PC-9 (cell line): ENCODE results near the gene ATP6V1A. TPM values are rescaled to one million over a fixed set of nuclear protein-coding genes. Genes with fewer than 3 reads are reported as not detected.
"Not testable (repeated sequence)": the region's sequence is repeated elsewhere in the genome, so short reads cannot be mapped to it uniquely, and the experiment has no call there.

ENCODE experiments used
- BruUV-seq: library from RNA; stranded (reverse); fragments of 400-500 nt; replicated peaks from 2 replicates; lab custom pipeline; 2021; lab: Mats Ljungman, UMichigan
- CTCF ChIA-PET: fragments of 300-600 bp; sonication (Branson Sonifier 250); formaldehyde crosslinking; loops from one replicate; lab custom pipeline; 2022; ENCODE audit warnings: antibody characterized with exemption; lab: Charles Lee
- POLR2A ChIA-PET: fragments of 300-600 bp; sonication (Branson Sonifier 250); formaldehyde crosslinking; loops from one replicate; lab custom pipeline; 2022; ENCODE audit warnings: antibody characterized with exemption; ENCODE audit not compliant: unreplicated experiment; lab: Charles Lee
- DNase-seq, 2 experiments: peaks; one replicate each; pipeline versions ENCODE4 v3.0.0 to v3.0.0-alpha.2; 2015 to 2022; ENCODE audit warnings: mixed read lengths in 1 of 2
- H2AFZ ChIP-seq: fragments of 200-600 bp; sonication (generic); 2 replicates; pipeline ENCODE4 v1.8.1; 2017; ENCODE audit warnings: antibody characterized with exemption
- H3F3A ChIP-seq: fragments of 200-600 bp; sonication (generic); 2 replicates; pipeline ENCODE4 v1.8.1; 2017; ENCODE audit warnings: antibody characterized with exemption, mild to moderate bottlenecking, low read depth; ENCODE audit not compliant: insufficient read depth
- H3K27ac ChIP-seq: fragments of 200-600 bp; sonication (generic); 2 replicates; pipeline ENCODE4 v1.6.1; 2016; ENCODE audit warnings: mixed run types
- H3K27me3 ChIP-seq: fragments of 200-600 bp; sonication (generic); 2 replicates; pipeline ENCODE4 v1.6.1; 2016; ENCODE audit warnings: low read depth, mixed run types; ENCODE audit not compliant: insufficient read depth
- H3K36me3 ChIP-seq: fragments of 200-600 bp; sonication (generic); 2 replicates; pipeline ENCODE4 v1.6.1; 2016; ENCODE audit warnings: low read depth, mixed run types
- H3K4me1 ChIP-seq: fragments of 200-600 bp; sonication (generic); replicated peaks from 2 replicates; pipeline ENCODE4 v1.6.1; 2016; ENCODE audit warnings: mixed run types; ENCODE audit not compliant: insufficient read depth
- H3K4me2 ChIP-seq: fragments of 200-600 bp; sonication (generic); 2 replicates; pipeline ENCODE4 v1.6.1; 2017; ENCODE audit warnings: mixed run types
- H3K4me3 ChIP-seq: fragments of 200-600 bp; sonication (generic); 2 replicates; pipeline ENCODE4 v1.6.1; 2016; ENCODE audit warnings: mixed run types
- H3K79me2 ChIP-seq: fragments of 200-600 bp; sonication (generic); 2 replicates; pipeline ENCODE4 v1.6.1; 2017; ENCODE audit warnings: low read depth, mixed run types
- H3K9me2 ChIP-seq: fragments of 200-600 bp; sonication (generic); 2 replicates; pipeline ENCODE4 v1.8.1; 2017; ENCODE audit warnings: mild to moderate bottlenecking; ENCODE audit not compliant: insufficient read depth
- H3K9me3 ChIP-seq: fragments of 200-600 bp; sonication (generic); 2 replicates; pipeline ENCODE4 v1.8.1; 2016; ENCODE audit warnings: low read depth; ENCODE audit not compliant: insufficient read depth
- H4K20me1 ChIP-seq: fragments of 200-600 bp; sonication (generic); 2 replicates; pipeline ENCODE4 v1.8.1; 2017; ENCODE audit not compliant: insufficient read depth
- CTCF ChIP-seq: fragments of 200-600 bp; sonication (generic); conservative IDR thresholded peaks from 2 replicates; pipeline ENCODE4 v1.6.1; 2017; ENCODE audit warnings: mixed run types, antibody characterized with exemption, mild to moderate bottlenecking, moderate library complexity
- EZH2 ChIP-seq: fragments of 200-600 bp; sonication (generic); IDR thresholded peaks from 2 replicates; pipeline ENCODE4 v1.8.0; 2017; ENCODE audit warnings: antibody characterized with exemption, low read depth
- intact Hi-C: fragments of 100-400 bp; cut with micrococcal nuclease; formaldehyde crosslinking; loops from one replicate; pipeline ENCODE4 v1.10.0; 2022; ENCODE audit not compliant: unreplicated experiment
- total RNA-seq: library from RNA; stranded (reverse); gene quantifications from 2 replicates; pipeline ENCODE4 v1.2.3, GENCODE V29; 2021

ATP6V1A gene
- total RNA-seq, 1 experiment from 2014 or later: 75.1 TPM

DNA sequence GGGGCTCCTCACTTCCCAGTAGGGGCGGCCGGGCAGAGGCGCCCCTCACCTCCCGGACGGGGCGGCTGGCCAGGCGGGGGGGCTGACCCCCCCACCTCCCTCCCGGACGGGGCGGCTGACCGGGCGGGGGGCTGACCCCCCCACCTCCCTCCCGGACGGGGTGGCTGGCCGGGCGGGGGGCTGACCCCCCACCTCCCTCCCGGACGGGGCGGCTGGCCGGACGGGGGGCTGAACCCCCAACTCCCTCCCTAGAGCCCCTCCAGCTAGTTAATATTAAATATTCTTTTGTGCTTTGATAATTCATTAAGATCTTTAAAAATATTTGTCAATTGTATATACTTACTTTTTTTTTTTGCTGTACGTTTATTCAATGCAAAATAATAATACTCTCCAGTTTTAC, 103.0 kb downstream of the ATP6V1A start:
- H3K36me3 ChIP-seq, BruUV-seq, H3K9me2 ChIP-seq, H4K20me1 ChIP-seq, DNase-seq, H3F3A ChIP-seq, H2AFZ ChIP-seq, H3K9me3 ChIP-seq, H3K79me2 ChIP-seq, H3K27me3 ChIP-seq, CTCF ChIA-PET, H3K4me3 ChIP-seq, H3K4me2 ChIP-seq, H3K27ac ChIP-seq: not testable (repeated sequence)
- POLR2A ChIA-PET: interaction anchor here (0.6 kb wide), 1 partner anchor 103 kb away, joined by 4 read pairs; the partner anchor contains the start of gene ATP6V1A
- peaks cover 23% of the 10 kb centered on the region for H3K4me1 ChIP-seq
- intact Hi-C loops: loop anchor here (2.0 kb wide), 1 partner anchor 49 kb away; no protein-coding TSS in a partner anchor

GRCh38 chr3:113850391-113850790, 103.6 kb downstream of the ATP6V1A start:
- H4K20me1 ChIP-seq, intact Hi-C loops, H3K79me2 ChIP-seq, BruUV-seq, H3K9me2 ChIP-seq, H3K4me2 ChIP-seq, H3K36me3 ChIP-seq, H3K4me3 ChIP-seq, H3F3A ChIP-seq, CTCF ChIA-PET, H3K27me3 ChIP-seq, H3K9me3 ChIP-seq, H3K27ac ChIP-seq, DNase-seq, POLR2A ChIA-PET, H2AFZ ChIP-seq: not testable (repeated sequence)
- H3K4me1 ChIP-seq: peaks cover 23% of the 10 kb centered on the region

DNA sequence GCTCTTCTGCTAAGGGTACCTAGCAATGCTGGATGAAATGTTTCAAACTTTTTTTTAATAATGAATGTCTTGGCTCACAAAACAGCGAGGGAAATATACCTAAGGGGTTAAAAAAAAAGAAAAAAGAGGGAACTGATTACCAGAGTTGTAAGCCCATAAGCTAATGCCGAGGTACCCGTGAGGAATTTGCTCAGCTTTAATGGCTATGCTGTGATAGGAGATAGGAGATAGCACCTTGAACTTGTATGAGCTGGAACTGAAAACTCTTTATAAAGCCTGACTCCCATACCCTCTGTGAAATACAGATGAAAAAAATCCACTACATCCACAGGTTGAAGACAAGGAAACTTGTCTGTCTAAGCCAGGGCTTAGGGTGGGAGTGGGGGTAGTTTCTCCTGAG, 105.7 kb downstream of the ATP6V1A start:
- Histone ChIP-seq H2AFZ (no peak overlapping the region), H3K79me2 (no peaks in the 10 kb centered on the region), H3K27ac (no peak overlapping the region), H3K27me3 (no peaks in the 10 kb centered on the region), H4K20me1 (no peaks in the 10 kb centered on the region), H3K9me3 (no peaks in the 10 kb centered on the region), H3K4me1 (peaks cover 15% of the 10 kb centered on the region), H3F3A (no peaks in the 10 kb centered on the region; the same call in 1 of the 2 replicates), H3K9me2 (no peaks in the 10 kb centered on the region), H3K4me2 (no peak overlapping the region), H3K36me3 (no peaks in the 10 kb centered on the region), H3K4me3 (no peak overlapping the region)
- no peak for DNase-seq
- BruUV-seq: no TSS peak
- CTCF ChIA-PET: interaction anchor here (0.7 kb wide), 1 partner anchor 46 kb away, joined by 3 read pairs; no protein-coding TSS in a partner anchor
- no peak for TF ChIP-seq EZH2
- no peak for TF ChIP-seq CTCF
- POLR2A ChIA-PET: no interaction called here
- intact Hi-C loops: no loop called here

Other genes with a start within 250 kb of the ATP6V1A start
- 34.7 and 35.9 TPM in 2 replicates for gene SPICE1, start 231.9 kb upstream of the ATP6V1A start, total RNA-seq
- gene SIDT1, start 214.5 kb upstream of the ATP6V1A start, total RNA-seq: 1.2 and 3.3 TPM in 2 replicates
- 7.1 and 12.8 TPM in 2 replicates for gene USF3, start 50.4 kb upstream of the ATP6V1A start, total RNA-seq
- gene NAA50, start 786 bp upstream of the ATP6V1A start, total RNA-seq: 198 and 221 TPM in 2 replicates
- gene GRAMD1C, start 91.8 kb downstream of the ATP6V1A start, total RNA-seq: 14.7 and 15.7 TPM in 2 replicates
- 17.5 and 20.9 TPM in 2 replicates for gene ZDHHC23, start 201.0 kb downstream of the ATP6V1A start, total RNA-seq